ENCODE measurements around the gene ARID1B.

DNA sequence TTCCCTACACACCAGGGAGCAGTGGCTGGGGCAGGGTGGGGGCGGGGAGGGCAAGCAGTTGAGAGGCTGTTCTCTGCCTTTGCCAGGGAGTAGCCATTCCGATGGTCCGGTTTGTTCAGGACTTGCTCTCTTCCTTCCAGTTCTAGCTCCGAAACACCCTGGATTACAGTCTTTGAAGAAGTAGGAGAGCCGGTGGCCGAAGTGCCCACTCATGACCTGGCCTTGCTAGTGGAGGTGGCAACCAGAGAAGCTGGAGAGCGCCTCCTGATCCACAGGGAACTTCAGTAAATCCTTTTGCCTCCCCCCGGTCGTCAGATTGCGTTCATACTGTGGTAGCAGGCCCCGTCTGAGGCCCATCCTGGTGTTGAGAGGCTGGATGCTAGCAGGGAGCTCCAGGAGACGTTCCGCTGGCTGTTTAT, 92.8 kb downstream of the ARID1B start:
- TF ChIP-seq, protein P1, sequence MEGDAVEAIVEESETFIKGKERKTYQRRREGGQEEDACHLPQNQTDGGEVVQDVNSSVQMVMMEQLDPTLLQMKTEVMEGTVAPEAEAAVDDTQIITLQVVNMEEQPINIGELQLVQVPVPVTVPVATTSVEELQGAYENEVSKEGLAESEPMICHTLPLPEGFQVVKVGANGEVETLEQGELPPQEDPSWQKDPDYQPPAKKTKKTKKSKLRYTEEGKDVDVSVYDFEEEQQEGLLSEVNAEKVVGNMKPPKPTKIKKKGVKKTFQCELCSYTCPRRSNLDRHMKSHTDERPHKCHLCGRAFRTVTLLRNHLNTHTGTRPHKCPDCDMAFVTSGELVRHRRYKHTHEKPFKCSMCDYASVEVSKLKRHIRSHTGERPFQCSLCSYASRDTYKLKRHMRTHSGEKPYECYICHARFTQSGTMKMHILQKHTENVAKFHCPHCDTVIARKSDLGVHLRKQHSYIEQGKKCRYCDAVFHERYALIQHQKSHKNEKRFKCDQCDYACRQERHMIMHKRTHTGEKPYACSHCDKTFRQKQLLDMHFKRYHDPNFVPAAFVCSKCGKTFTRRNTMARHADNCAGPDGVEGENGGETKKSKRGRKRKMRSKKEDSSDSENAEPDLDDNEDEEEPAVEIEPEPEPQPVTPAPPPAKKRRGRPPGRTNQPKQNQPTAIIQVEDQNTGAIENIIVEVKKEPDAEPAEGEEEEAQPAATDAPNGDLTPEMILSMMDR (IDR thresholded peaks at IDR 0.05 in 8 of 11, conservative IDR thresholded peaks at IDR 0.05 in 3 of 11) = no peak
- TF ChIP-seq POLR2A (IDR thresholded peaks at IDR 0.05) = no peak
